ENCODE measurements around the gene TMEM109.

GRCh38 chr11:60942970-60943565 lies 29.1 kb downstream of the TMEM109 start:
- TF ChIP-seq, protein P1, sequence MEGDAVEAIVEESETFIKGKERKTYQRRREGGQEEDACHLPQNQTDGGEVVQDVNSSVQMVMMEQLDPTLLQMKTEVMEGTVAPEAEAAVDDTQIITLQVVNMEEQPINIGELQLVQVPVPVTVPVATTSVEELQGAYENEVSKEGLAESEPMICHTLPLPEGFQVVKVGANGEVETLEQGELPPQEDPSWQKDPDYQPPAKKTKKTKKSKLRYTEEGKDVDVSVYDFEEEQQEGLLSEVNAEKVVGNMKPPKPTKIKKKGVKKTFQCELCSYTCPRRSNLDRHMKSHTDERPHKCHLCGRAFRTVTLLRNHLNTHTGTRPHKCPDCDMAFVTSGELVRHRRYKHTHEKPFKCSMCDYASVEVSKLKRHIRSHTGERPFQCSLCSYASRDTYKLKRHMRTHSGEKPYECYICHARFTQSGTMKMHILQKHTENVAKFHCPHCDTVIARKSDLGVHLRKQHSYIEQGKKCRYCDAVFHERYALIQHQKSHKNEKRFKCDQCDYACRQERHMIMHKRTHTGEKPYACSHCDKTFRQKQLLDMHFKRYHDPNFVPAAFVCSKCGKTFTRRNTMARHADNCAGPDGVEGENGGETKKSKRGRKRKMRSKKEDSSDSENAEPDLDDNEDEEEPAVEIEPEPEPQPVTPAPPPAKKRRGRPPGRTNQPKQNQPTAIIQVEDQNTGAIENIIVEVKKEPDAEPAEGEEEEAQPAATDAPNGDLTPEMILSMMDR (IDR thresholded peaks at IDR 0.05), result no peak
- TF ChIP-seq POLR2A (IDR thresholded peaks at IDR 0.05), result no peak
